Forelimb muscle (tissue), 1 donor: ENCODE data around the gene CENPP. TPM values are rescaled to one million over a fixed set of nuclear protein-coding genes. Genes with fewer than 3 reads are reported as not detected.

ENCODE experiments used
- DNase-seq: peaks from one replicate; pipeline ENCODE4 v3.0.0-alpha.2; 2013; ENCODE audit warnings: low read depth
- polyA plus RNA-seq: library from polyadenylated mRNA; unstranded; fragments of 120-200 nt; gene quantifications from one replicate; pipeline ENCODE4 v1.2.1, GENCODE V29; 2013; ENCODE audit not compliant: insufficient read length

The CENPP gene
- polyA plus RNA-seq, 1 donor, result 3.9 TPM

DNA sequence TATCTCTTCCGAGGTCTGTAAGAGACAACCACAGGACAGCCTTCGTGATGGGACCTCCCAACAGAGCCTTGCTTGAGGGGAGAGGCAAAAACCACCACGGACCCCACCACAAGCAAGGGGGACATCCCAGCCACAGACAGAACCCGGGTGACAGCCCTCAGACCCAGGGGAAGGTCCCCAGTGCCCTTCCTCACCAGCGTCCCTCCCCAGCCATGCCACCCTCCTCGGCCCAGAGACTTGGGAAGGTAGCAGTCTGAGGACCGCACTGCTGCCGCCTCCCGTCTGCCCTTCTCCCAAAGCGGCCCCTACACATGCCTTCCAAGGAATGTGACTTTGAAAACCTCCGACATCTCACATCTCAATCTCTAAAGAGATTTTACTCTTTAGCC is 330.8 kb downstream of the CENPP start:
- DNase-seq, result no peak

DNA sequence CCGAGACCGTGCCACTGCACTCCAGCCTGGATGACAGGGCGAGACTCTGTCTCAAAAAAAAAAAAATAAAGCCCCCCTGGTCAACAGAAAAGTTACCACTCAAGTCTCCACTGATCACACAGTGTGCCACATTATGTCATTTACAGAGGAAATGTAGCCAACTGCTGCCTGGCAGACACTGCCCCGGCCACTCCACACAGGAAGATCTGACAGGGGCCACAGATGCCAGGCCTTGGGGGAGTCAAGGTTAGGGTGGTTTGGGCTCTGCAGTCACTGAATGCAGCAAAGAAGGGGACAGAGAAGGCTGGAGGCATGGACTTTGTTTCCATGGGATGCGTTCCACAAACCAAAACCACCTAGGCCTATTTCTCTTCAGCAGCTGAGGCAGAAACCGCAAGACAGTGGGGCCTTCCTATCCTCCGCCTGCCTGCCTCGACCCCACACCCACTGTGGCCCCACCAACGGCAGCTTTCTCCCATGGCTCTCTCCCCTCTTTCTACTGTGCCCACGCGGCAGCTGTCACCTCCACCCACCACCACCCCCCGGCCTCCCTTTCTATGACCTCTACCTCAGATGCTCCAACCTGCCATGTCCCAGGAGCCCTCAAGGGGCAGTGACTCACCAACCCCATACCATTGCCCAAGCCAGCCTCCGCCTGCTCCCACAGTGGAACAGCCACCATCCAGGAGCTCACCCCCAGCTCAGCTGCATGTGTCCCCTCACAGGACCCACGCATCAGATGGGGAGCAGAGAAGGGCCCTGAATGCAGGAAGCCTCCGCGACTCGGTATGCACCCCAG is 331.7 kb downstream of the CENPP start:
- no peak for DNase-seq

DNA sequence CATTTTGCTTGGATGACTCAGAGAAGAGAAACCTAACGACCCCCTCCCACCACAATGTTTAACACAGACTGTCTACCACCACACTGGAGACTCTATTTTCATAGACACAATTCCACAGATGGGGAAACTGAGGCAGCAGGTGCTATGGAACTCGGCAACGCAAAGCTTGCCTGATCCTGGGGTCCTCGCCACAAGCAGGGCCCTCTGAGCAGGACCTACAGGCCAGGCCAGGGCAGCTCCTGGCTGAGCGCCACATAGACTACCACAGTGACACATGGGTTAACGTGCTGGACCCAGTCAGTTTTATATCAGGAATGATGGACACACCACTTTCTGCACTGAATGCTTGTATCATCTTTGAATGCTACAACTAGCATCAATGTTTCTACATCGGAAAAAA is 332.4 kb downstream of the CENPP start:
- DNase-seq, result no peak

DNA sequence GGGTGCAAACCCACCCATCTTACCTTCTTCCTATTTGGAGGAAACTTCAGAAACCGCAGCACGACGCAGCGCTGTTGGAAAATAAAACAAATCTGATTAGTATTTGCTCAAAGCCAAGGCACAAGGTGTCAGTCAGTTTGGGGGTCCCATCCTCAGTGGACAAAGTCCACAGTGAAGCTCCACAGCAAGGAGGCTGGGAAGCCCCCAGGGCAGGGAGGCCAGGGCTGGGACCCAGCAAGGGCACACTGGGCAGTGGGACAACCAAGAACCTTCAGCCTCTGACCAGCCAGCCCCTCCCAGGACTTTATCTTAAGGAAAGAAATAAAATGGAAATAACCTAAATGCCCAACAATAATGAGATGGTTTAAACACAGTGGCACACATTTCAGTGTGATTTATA is 332.9 kb downstream of the CENPP start:
- no peak for DNase-seq

DNA sequence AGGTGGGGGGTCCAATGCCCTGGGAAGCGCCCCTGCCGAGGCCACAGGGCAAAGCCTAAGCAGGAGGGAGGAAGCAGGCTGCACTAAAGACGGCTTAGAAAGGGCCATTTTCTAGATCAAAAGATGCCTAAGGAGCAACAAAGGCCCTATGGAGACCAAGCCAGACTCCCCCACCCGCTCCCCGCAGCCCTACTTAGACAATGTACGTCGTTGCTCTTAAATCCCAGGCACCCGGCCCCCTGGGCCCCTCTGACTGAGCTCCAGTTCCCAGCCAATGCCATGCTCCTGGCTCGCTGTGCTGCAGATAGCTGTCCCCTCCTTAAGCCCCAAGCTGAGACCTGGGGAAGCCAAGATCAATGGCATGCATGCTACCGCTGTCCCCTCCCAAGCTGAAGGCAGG is 333.8 kb downstream of the CENPP start:
- DNase-seq, result no peak

DNA sequence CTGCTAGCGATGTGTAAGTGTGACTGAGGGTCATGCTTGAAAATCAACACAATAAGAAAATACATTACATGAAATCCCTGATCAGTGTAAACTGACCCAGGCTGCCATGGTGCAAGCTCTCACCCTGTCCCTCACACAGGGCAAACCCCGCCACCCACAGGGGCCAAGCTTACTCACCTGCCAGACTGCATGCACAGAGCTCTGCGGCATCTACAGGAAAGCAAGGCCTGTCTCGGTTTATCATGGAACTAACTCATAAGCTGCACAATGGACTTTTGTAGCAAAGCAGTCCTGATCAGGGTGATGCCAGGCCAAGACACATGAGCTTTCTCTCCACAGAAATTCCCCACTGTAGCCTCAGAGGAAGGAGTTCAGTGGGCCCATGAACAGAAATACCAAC is 334.5 kb downstream of the CENPP start:
- no peak for DNase-seq

DNA sequence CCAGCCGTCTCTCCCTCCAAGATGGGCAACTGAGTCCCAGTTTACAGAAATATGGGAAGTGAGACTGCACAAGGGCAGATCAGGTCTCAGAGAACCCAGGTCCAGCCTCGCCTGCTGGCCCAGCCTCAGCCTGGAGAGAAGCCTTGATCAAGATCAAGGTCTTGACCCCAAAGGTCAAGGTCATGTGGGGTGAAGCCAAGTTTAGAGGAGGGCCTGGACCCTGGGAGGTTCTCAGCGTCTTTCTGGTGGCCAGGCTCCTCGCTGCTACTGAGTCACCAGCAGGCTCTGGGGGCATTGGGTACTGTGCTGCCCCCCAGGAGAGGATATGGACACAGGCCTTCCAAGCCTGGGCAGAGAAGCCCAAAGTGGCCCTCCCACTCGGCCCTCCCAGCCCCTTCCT is 335.4 kb downstream of the CENPP start:
- DNase-seq, result no peak

DNA sequence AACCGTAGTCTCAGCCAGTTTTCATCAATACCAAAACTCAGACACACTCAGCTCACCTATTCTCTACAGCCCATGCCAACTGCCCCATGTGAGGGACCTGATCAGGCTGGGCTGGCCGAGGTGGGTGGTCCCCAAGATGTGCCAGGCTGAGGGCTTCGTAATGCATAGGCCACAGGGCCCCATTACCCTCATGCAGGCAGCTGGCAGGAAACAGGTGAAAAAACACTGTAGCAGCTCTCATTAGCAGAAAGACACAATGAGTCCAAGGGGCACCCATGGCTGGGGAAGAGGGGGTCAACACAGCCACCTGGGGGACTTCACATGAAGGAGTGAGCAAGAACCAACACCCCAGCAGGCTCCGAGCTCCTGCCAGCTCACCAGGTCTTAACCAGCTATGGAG is 336.0 kb downstream of the CENPP start:
- no peak for DNase-seq

DNA sequence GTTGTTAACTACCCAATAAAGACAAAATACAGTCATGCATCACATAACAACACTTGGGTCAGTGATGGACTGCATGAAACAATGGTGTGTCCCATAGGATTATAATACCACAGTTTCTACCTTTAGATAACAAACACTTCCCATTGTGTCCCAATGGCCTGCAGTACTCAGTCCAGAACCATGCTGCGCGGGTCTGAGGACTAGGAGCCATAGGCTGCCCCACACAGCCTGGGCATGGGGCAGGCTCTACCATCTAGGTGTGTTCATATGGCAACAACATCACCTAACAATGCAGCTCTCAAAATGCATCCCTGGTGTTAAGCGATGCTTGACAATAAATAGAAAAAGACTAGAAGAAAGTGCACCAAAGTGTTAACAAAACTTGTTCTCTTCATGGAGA is 337.4 kb downstream of the CENPP start:
- DNase-seq, result no peak

DNA sequence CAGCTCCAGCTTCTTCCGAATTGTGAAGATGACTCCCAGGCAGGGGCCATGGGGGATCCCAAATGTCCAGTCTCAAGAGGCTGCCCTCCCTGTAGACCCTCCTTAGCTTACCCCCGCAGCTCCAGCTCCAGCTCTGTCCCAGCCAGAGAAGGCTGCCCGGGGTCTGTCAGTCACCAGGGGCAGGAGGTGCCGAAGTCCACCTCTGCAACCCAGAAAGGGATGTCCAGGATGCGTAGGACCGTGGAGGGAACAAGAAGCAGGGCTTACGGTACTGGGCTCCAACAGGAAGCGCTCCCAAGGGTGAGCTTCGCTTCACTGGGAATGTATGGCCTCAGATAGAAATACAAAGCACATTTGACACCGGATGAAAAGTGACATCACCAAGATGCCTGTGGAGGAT is 338.2 kb downstream of the CENPP start:
- DNase-seq, result no peak

DNA sequence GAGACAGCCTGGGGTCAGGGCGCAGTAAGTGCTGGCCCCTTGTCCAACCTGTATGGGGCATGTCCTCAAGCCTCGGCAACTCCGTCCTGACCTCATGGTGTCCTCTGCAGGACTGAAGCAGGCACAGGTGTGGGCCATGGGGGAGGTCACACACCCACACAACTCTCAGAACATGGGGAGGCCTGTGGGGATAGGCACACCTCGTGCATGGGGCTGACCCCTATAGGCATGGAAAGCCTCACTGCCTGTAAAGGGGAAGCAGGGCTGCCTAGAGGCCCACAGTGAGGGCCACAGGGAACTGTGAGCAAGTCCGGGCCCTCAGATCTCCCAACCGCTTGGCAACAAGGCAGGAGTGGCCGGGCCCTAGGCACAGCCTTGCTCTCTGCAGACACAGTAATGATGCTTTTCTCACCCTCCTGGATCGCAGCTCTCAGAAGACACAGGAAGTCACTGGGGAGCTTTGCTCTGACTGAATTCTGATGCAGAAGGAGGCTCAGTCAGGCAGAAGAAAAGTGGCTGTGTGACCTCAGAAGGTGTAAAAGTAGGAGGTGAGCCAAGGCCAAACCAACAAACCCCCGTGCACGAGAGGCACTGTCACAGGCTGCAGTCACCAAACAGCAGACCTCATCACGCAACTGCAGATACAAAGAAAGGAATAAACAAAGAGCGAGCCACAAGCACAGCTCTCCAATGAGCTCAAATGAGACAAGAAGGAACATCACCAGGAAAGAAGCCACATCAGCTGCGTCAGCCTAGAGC is 338.8 kb downstream of the CENPP start:
- DNase-seq, result no peak

DNA sequence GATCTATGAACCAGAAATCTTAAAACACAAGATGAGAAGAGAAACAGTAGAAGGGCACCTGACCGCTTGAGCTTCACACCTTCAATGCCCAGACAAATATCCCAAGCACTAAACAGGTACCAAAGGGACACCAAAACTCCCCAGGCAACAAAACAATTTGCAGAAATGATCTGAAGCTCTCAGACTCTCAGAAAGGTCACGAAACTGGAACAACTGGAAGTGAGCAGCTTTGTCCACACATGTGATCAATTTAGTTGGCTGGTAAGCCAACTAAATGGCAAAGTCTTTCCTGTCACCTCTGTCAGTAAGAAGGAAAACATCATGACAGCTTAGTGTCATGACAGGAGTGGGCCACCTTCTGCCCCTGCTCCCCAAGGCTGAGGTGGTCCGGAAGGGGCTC is 340.1 kb downstream of the CENPP start:
- no peak for DNase-seq

DNA sequence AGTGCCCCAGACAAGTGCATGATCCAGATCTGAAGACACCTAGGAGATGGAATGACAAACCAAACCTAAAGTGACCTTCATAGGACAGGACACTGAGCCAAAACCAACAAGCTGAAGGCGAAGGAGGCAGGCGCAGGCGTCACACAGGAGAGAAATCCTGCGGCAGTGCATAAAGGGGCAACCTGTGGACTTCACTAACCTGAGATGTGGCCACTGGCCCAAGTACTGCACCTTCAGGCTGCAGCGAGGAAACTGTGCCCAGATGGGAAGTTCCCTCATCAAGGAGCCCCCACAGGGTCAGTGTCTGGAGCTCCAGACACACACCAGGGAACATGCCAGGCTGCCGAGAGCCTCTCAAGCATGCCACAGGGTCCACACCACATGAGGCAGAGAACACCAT is 340.5 kb downstream of the CENPP start:
- DNase-seq, result no peak

DNA sequence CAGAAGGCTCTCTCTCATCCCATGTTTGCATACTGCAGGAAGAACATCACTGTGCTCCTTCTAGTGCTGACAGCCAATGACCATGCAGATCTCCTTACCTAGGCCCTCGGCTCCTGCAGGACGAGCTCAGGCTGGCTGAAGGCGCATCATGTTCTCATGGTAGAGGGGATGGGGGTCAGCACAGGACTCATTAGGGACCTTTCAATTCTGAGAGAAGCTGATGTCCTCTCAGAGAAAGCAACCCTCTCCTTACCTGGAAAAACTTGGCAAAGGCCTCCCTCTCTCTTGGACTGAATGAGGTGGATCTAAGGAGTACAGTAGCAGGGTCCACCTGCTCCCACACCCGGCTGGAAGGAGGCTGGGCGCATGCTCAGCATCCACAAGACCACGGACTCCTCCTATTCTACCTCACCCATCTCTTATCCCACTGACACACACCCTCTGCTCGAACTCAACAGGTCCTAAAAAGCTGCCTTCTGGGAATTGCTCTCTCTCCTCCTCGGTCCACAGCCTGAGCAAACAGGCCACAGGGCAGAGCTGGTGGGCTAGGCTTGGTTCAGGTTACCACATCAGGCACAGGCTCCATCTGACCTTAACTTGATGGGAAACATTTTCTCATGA is 341.3 kb downstream of the CENPP start:
- DNase-seq, result no peak

DNA sequence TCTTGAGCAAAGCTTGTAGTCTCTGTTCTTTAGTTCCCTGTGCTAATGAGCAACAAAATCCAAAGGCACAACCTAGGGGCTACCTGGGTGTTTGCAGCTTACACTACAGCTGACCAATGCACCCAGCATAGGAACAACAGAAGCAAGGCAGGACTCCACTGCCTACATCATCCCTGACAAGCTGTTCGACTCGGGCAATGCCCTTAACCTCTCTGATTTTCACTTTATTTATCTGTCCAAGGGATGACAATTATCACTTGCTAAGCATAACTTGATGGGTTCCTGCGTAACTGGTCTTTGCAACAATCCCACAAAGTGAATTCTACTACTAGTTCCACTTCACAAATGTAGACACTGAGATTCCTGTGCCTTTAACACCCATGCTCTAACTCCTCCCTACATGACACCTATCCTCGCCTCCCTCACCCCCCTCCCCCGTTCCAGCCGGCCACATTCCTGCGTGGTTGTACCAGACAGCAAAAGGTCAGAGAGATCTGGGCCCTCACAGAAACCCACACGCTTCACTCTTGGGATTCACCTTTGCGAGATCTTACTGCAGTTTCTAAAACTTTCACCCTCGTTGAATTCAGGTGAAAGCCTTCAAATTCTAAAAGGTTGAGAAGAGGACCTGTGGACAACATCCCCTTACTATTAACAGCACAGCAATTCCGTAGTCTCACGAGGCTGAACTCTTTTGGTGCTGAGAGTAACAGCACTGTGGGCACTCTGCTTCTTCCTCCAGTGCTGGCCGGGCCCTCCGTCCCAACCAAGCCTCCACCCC is 343.2 kb downstream of the CENPP start:
- DNase-seq, result no peak

DNA sequence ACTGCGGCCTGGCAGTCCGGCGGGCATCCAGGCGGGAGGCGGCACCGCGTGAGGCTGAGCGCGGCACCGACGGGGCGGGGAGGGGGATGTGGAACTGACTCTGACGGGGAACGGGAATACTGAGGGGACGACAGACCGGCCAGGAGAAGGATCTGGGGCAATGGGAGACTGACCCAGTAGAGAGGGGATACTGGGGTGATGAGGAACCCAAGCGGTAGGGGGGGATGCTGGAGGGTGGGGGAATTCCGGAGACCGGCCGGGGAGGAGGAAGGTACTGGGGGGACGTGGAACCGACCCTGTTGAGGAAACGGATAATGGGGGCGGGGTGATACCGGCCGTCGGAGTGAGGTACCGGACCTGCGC is 343.8 kb downstream of the CENPP start:
- no peak for DNase-seq

Other genes starting within 250 kb of the CENPP start
- gene SPTLC1, start 210.5 kb upstream of the CENPP start, polyA plus RNA-seq, result 41.0 TPM
- gene IARS1, start 32.3 kb upstream of the CENPP start, polyA plus RNA-seq, result 62.7 TPM
- 27.2 TPM for gene NOL8, start 603 bp upstream of the CENPP start, polyA plus RNA-seq
- 374 TPM for gene OGN, start 78.6 kb downstream of the CENPP start, polyA plus RNA-seq
- gene OMD, start 98.5 kb downstream of the CENPP start, polyA plus RNA-seq, result 3.5 TPM
- gene ASPN, start 156.6 kb downstream of the CENPP start, polyA plus RNA-seq, result 282 TPM
- 26.4 TPM for gene ECM2, start 210.0 kb downstream of the CENPP start, polyA plus RNA-seq